OCI-LY3 (cell line): ENCODE results near the gene SSTR5.

Experiments used
- EZH2phosphoT487 ChIP-seq: fragments of 200-600 bp; shearing (Covaris generic); IDR thresholded peaks from 2 replicates; pipeline ENCODE4 v1.6.1; 2018; ENCODE audit warnings: antibody characterized with exemption, mixed run types, low read depth
- TF ChIP-seq, protein P1 (sequence below): fragments of 200-600, 300-600 bp; sonication (generic); IDR thresholded peaks from 2 replicates; pipeline ENCODE4 v1.5.1; 2014; ENCODE audit warnings: antibody characterized with exemption, low read length, low read depth

DNA sequence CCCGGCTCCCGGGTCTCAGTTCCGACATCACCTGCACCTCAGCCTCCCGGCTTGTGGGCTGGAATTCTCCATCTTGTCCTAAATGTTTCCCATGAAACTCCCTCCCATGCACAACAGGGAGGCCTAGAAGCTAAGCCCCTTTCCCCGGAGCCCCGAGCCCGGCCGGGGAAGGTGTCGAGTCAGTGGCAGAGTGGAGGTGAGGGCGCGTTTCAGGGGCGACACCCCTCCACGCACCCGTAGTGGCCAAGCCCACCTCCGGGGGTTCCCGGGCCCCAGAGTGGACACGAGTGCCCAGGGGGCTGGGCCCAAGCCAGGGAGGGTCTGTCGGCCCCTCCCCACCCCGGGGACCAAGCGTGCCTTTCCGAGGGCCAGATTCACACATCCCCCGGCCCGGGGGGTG, 48.5 kb downstream of the SSTR5 start:
- TF ChIP-seq, protein P1, sequence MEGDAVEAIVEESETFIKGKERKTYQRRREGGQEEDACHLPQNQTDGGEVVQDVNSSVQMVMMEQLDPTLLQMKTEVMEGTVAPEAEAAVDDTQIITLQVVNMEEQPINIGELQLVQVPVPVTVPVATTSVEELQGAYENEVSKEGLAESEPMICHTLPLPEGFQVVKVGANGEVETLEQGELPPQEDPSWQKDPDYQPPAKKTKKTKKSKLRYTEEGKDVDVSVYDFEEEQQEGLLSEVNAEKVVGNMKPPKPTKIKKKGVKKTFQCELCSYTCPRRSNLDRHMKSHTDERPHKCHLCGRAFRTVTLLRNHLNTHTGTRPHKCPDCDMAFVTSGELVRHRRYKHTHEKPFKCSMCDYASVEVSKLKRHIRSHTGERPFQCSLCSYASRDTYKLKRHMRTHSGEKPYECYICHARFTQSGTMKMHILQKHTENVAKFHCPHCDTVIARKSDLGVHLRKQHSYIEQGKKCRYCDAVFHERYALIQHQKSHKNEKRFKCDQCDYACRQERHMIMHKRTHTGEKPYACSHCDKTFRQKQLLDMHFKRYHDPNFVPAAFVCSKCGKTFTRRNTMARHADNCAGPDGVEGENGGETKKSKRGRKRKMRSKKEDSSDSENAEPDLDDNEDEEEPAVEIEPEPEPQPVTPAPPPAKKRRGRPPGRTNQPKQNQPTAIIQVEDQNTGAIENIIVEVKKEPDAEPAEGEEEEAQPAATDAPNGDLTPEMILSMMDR = no peak
- no peak for TF ChIP-seq EZH2phosphoT487
